ENCODE measurements around the gene CMIP. TPM values are rescaled to one million over a fixed set of nuclear protein-coding genes. Genes with fewer than 3 reads are reported as not detected.

CMIP gene
- total RNA-seq, 1 experiment from 2014 or later: 25.7 TPM

DNA sequence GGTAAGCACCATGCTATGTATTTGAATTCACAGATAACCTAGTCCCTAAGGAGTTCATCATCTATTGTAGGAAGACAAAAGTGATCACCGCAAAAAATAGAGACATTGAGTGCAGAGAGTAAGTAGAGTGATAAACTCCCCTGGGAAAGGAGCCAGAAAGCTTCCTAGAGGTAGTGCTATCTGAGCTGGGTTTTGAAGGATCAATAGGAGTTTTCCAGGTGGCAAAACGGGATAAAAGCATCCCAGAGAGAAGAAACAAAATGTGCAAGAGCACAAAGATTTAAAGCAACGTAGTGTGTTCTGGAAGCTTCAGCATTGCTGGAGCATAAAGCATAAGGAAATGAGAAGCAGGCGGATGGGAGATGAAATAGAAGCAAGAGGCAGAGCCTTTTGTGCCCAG is 213.8 kb downstream of the CMIP start:
- TF ChIP-seq, protein P1, sequence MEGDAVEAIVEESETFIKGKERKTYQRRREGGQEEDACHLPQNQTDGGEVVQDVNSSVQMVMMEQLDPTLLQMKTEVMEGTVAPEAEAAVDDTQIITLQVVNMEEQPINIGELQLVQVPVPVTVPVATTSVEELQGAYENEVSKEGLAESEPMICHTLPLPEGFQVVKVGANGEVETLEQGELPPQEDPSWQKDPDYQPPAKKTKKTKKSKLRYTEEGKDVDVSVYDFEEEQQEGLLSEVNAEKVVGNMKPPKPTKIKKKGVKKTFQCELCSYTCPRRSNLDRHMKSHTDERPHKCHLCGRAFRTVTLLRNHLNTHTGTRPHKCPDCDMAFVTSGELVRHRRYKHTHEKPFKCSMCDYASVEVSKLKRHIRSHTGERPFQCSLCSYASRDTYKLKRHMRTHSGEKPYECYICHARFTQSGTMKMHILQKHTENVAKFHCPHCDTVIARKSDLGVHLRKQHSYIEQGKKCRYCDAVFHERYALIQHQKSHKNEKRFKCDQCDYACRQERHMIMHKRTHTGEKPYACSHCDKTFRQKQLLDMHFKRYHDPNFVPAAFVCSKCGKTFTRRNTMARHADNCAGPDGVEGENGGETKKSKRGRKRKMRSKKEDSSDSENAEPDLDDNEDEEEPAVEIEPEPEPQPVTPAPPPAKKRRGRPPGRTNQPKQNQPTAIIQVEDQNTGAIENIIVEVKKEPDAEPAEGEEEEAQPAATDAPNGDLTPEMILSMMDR (conservative IDR thresholded peaks at IDR 0.05; ENCODE audit: low read depth, low read length): no peak
- TF ChIP-seq EZH2phosphoT487 (IDR thresholded peaks at IDR 0.05; ENCODE audit: borderline replicate concordance, low read length) (no peak), EZH2 (IDR thresholded peaks at IDR 0.05; ENCODE audit: low read length, unreplicated experiment) (no peak)
- DNase-seq (no peak), ATAC-seq (no peak)
- no peak overlapping the region for H3K4me2 ChIP-seq (ENCODE audit: low read length)
- no TSS peak for BruUV-seq (replicated peaks)
- H3F3A ChIP-seq (ENCODE audit: low read length, unreplicated experiment): no peaks in the 10 kb centered on the region
- no peak overlapping the region for H2AFZ ChIP-seq (ENCODE audit: low read length)
- ChIA-PET POLR2A (ENCODE audit: unreplicated experiment) (no interaction called here), CTCF (no interaction called here)
- H3K9me3 ChIP-seq (ENCODE audit: low read length): no peaks in the 10 kb centered on the region
- intact Hi-C loops (cut with micrococcal nuclease): no loop called here
- H4K20me1 ChIP-seq (ENCODE audit: low read length): no peaks in the 10 kb centered on the region
- no peak overlapping the region for H3K27ac ChIP-seq (ENCODE audit: low read length)
- no peaks in the 10 kb centered on the region for H3K9me2 ChIP-seq (replicated peaks; ENCODE audit: low read length)
- H3K4me3 ChIP-seq (ENCODE audit: low read length): no peak overlapping the region
- peaks cover 29% of the 10 kb centered on the region; the same call in 1 of the 2 replicates for H3K36me3 ChIP-seq (ENCODE audit: low read depth, low read length)
- H3K9ac ChIP-seq (ENCODE audit: low read length): no peak overlapping the region
- no peaks in the 10 kb centered on the region for H3K4me1 ChIP-seq (ENCODE audit: insufficient read depth, low read length)
- H3K27me3 ChIP-seq (ENCODE audit: low read length): no peaks in the 10 kb centered on the region
- no peaks in the 10 kb centered on the region for H3K79me2 ChIP-seq (ENCODE audit: low read length)

DNA sequence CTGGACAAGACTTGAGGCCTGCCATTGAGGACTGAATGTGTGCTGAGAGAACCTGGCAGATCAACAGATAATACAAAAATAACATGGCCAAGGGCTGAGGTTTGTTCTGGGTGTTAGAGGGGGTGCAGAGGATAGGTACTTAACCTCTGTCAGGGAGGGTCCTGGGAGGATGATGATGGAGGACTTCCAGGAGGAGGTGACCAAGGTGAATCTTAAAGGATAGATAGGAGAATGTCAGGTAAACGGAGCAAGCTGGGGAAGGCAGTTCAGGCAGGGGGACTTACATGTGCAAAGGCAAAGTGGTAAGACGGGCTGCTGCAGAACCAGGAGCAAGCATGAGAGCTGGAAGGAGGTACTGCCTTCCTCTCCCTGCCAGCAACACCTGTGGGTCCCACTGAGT is 214.6 kb downstream of the CMIP start:
- H3K4me3 ChIP-seq (ENCODE audit: low read length): no peak overlapping the region
- no peak for ATAC-seq
- H3K9me2 ChIP-seq (replicated peaks; ENCODE audit: low read length): no peaks in the 10 kb centered on the region
- TF ChIP-seq EZH2 (IDR thresholded peaks at IDR 0.05; ENCODE audit: low read length, unreplicated experiment) (no peak), EZH2phosphoT487 (IDR thresholded peaks at IDR 0.05; ENCODE audit: borderline replicate concordance, low read length) (no peak)
- TF ChIP-seq, protein P1 (conservative IDR thresholded peaks at IDR 0.05; ENCODE audit: low read depth, low read length): no peak
- peaks cover 29% of the 10 kb centered on the region; the same call in 1 of the 2 replicates for H3K36me3 ChIP-seq (ENCODE audit: low read depth, low read length)
- ChIA-PET POLR2A (ENCODE audit: unreplicated experiment) (no interaction called here), CTCF (no interaction called here)
- intact Hi-C loops (cut with micrococcal nuclease): no loop called here
- no peaks in the 10 kb centered on the region for H3K9me3 ChIP-seq (ENCODE audit: low read length)
- H3K27me3 ChIP-seq (ENCODE audit: low read length): no peaks in the 10 kb centered on the region
- H4K20me1 ChIP-seq (ENCODE audit: low read length): no peaks in the 10 kb centered on the region
- H3K4me2 ChIP-seq (ENCODE audit: low read length): no peak overlapping the region
- no TSS peak for BruUV-seq (replicated peaks)
- H2AFZ ChIP-seq (ENCODE audit: low read length): no peak overlapping the region
- H3K79me2 ChIP-seq (ENCODE audit: low read length): no peaks in the 10 kb centered on the region
- H3F3A ChIP-seq (ENCODE audit: low read length, unreplicated experiment): no peaks in the 10 kb centered on the region
- H3K9ac ChIP-seq (ENCODE audit: low read length): no peak overlapping the region
- no peaks in the 10 kb centered on the region for H3K4me1 ChIP-seq (ENCODE audit: insufficient read depth, low read length)
- DNase-seq: no peak
- no peak overlapping the region for H3K27ac ChIP-seq (ENCODE audit: low read length)

DNA sequence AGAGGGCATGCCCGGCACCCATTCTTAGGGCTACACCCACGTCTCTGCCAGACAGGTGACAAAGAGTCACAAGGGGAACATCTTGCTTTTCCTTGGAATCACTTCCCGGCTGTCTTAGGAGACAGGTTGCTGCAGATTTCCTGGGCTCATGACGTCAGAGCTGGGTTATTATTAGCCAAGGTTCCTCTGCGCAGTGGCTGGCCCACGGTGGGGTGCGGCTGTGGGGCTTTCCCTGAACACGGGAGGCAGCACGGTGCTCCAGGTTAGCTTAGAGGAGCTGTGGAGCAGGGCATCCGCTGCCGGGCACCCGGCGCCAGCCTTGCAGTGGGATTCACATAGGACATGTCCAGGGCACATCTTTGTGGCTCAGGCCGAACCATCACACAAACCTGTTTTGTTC is 216.5 kb downstream of the CMIP start:
- Histone ChIP-seq H3K9ac (ENCODE audit: low read length) (no peak overlapping the region), H3K4me1 (ENCODE audit: insufficient read depth, low read length) (no peaks in the 10 kb centered on the region), H3K4me2 (ENCODE audit: low read length) (no peak overlapping the region), H4K20me1 (ENCODE audit: low read length) (no peaks in the 10 kb centered on the region), H3K27ac (ENCODE audit: low read length) (no peak overlapping the region), H3F3A (ENCODE audit: low read length, unreplicated experiment) (no peaks in the 10 kb centered on the region), H3K79me2 (ENCODE audit: low read length) (no peaks in the 10 kb centered on the region), H3K9me2 (replicated peaks; ENCODE audit: low read length) (no peaks in the 10 kb centered on the region), H3K4me3 (ENCODE audit: low read length) (no peak overlapping the region), H3K9me3 (ENCODE audit: low read length) (no peaks in the 10 kb centered on the region), H3K27me3 (ENCODE audit: low read length) (no peaks in the 10 kb centered on the region), H3K36me3 (ENCODE audit: low read depth, low read length) (peaks cover 35% of the 10 kb centered on the region), H2AFZ (ENCODE audit: low read length) (no peak overlapping the region)
- TF ChIP-seq, protein P1 (conservative IDR thresholded peaks at IDR 0.05; ENCODE audit: low read depth, low read length): no peak
- TF ChIP-seq EZH2phosphoT487 (IDR thresholded peaks at IDR 0.05; ENCODE audit: borderline replicate concordance, low read length) (no peak), EZH2 (IDR thresholded peaks at IDR 0.05; ENCODE audit: low read length, unreplicated experiment) (no peak)
- intact Hi-C loops (cut with micrococcal nuclease): no loop called here
- no TSS peak for BruUV-seq (replicated peaks)
- DNase-seq (no peak), ATAC-seq (no peak)
- CTCF ChIA-PET: no interaction called here
- POLR2A ChIA-PET (ENCODE audit: unreplicated experiment): no interaction called here
